ENCODE measurements around the gene CERS6. TPM values are rescaled to one million over a fixed set of nuclear protein-coding genes. Genes with fewer than 3 reads are reported as not detected.

The CERS6 gene
- total RNA-seq, 1 donor from 2014 or later = 21.8 TPM

- intact Hi-C loops (cut with DNase I) = no loop called here
- Histone ChIP-seq H3K9me3 (no peaks in the 10 kb centered on the region), H3K27me3 (ENCODE audit: low read depth) (no peaks in the 10 kb centered on the region), H3K4me3 (no peak overlapping the region), H3K4me1 (peaks cover 8% of the 10 kb centered on the region), H3K27ac (no peak overlapping the region), H3K36me3 (no peaks in the 10 kb centered on the region)
- no peak for ATAC-seq
- DNase-seq = no peak
- TF ChIP-seq CTCF (IDR thresholded peaks at IDR 0.05) = no peak
These were observed 189.7 kb downstream of the CERS6 start for GRCh38 chr2:168645696-168646338.

- no peak for TF ChIP-seq CTCF (IDR thresholded peaks at IDR 0.05)
- Histone ChIP-seq H3K4me3 (no peak overlapping the region), H3K27me3 (ENCODE audit: low read depth) (no peaks in the 10 kb centered on the region), H3K36me3 (no peaks in the 10 kb centered on the region), H3K9me3 (no peaks in the 10 kb centered on the region), H3K4me1 (peaks cover 8% of the 10 kb centered on the region), H3K27ac (no peak overlapping the region)
- intact Hi-C loops (cut with DNase I) = no loop called here
- DNase-seq = peak; percentile 50
- peak; percentile 42 to 86 for ATAC-seq
These were observed 193.0 kb downstream of the CERS6 start for GRCh38 chr2:168649105-168649504.

GRCh38 chr2:168649562-168649961 is 193.5 kb downstream of the CERS6 start:
- ATAC-seq (no peak), DNase-seq (no peak)
- TF ChIP-seq CTCF (IDR thresholded peaks at IDR 0.05) = no peak
- intact Hi-C loops (cut with DNase I) = no loop called here
- Histone ChIP-seq H3K27ac (no peak overlapping the region), H3K27me3 (ENCODE audit: low read depth) (no peaks in the 10 kb centered on the region), H3K9me3 (no peaks in the 10 kb centered on the region), H3K4me1 (peaks cover 8% of the 10 kb centered on the region), H3K4me3 (no peak overlapping the region), H3K36me3 (no peaks in the 10 kb centered on the region)

GRCh38 chr2:168650139-168650538 is 194.1 kb downstream of the CERS6 start:
- H3K4me3 ChIP-seq = no peak overlapping the region
- no peaks in the 10 kb centered on the region for H3K36me3 ChIP-seq
- no peak overlapping the region for H3K27ac ChIP-seq
- H3K4me1 ChIP-seq = peaks cover 8% of the 10 kb centered on the region
- ATAC-seq = no peak
- no peak for DNase-seq
- no peak for TF ChIP-seq CTCF (IDR thresholded peaks at IDR 0.05)
- no peaks in the 10 kb centered on the region for H3K27me3 ChIP-seq (ENCODE audit: low read depth)
- no peaks in the 10 kb centered on the region for H3K9me3 ChIP-seq
- intact Hi-C loops (cut with DNase I) = no loop called here

- DNase-seq (no peak), ATAC-seq (no peak)
- Histone ChIP-seq H3K4me3 (no peak overlapping the region), H3K27me3 (ENCODE audit: low read depth) (no peaks in the 10 kb centered on the region), H3K9me3 (no peaks in the 10 kb centered on the region), H3K27ac (no peak overlapping the region), H3K36me3 (no peaks in the 10 kb centered on the region), H3K4me1 (peaks cover 8% of the 10 kb centered on the region)
- intact Hi-C loops (cut with DNase I) = no loop called here
- TF ChIP-seq CTCF (IDR thresholded peaks at IDR 0.05) = no peak
These were observed 194.7 kb downstream of the CERS6 start for GRCh38 chr2:168650781-168651180.
